ENCODE data around the gene PLEKHG1. TPM values are rescaled to one million over a fixed set of nuclear protein-coding genes. Genes with fewer than 3 reads are reported as not detected.

Gene PLEKHG1
- total RNA-seq, 1 donor from 2014 or later, result 42.2 TPM

DNA sequence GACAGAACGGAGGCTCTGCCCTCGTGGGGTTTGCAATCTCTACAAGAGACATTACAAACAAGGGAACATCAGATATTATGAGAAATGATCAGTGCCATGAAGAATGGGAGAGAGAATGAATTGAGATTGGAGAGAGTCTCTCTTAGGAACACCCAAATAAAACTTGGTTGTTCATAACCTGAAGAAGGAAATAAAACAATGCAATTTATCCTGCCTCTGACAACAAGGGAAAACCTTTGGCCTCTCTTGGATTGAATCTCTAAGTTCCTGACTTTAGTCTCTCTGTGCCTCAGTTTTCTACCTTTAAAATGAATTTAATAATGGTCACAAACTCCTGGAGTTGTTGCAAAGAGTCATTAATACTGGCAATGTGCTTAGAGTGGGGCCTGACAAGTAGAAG, 21.1 kb downstream of the PLEKHG1 start:
- TF ChIP-seq, protein P1, sequence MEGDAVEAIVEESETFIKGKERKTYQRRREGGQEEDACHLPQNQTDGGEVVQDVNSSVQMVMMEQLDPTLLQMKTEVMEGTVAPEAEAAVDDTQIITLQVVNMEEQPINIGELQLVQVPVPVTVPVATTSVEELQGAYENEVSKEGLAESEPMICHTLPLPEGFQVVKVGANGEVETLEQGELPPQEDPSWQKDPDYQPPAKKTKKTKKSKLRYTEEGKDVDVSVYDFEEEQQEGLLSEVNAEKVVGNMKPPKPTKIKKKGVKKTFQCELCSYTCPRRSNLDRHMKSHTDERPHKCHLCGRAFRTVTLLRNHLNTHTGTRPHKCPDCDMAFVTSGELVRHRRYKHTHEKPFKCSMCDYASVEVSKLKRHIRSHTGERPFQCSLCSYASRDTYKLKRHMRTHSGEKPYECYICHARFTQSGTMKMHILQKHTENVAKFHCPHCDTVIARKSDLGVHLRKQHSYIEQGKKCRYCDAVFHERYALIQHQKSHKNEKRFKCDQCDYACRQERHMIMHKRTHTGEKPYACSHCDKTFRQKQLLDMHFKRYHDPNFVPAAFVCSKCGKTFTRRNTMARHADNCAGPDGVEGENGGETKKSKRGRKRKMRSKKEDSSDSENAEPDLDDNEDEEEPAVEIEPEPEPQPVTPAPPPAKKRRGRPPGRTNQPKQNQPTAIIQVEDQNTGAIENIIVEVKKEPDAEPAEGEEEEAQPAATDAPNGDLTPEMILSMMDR (IDR thresholded peaks at IDR 0.05; ENCODE audit: unreplicated experiment), result no peak
- H3K36me3 Mint-ChIP-seq (ENCODE audit: insufficient read depth), result peaks cover 13% of the 10 kb centered on the region
- H3K4me1 Mint-ChIP-seq (ENCODE audit: low read depth), result peaks cover 43% of the 10 kb centered on the region
- no peak for DNase-seq (ENCODE audit: low spot score, unreplicated experiment)
- H3K27ac Mint-ChIP-seq, result peak overlapping the region; percentile 76
- no peaks in the 10 kb centered on the region for H3K27me3 Mint-ChIP-seq
- peaks cover 2% of the 10 kb centered on the region for H3K9me3 Mint-ChIP-seq (ENCODE audit: low read depth)
- H3K4me3 Mint-ChIP-seq (ENCODE audit: low read depth), result no peak overlapping the region

DNA sequence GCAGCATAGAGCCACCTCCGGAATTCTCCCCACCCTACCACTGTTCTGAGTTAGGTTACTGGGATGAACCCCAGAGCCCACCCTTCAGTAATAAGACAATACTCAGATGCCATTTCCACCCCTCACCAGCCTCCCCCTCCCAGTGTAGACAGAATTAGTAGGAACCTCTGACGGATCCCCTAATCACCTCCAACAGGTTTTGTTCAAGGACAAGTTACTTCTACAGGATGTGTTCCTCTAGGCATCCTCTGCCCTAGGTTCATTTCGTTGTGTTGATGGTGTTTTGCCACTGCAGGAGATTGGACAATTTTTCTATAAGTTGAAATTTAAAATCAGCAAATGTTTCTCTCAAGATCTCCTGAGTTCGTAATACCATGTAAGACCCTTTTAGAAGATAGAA, 22.8 kb downstream of the PLEKHG1 start:
- Mint-ChIP-seq H3K4me1 (ENCODE audit: low read depth) (peaks cover 44% of the 10 kb centered on the region), H3K9me3 (ENCODE audit: low read depth) (peaks cover 5% of the 10 kb centered on the region), H3K27ac (no peak overlapping the region), H3K27me3 (no peaks in the 10 kb centered on the region), H3K4me3 (ENCODE audit: low read depth) (no peak overlapping the region), H3K36me3 (ENCODE audit: insufficient read depth) (peaks cover 14% of the 10 kb centered on the region)
- TF ChIP-seq, protein P1 (IDR thresholded peaks at IDR 0.05; ENCODE audit: unreplicated experiment), result no peak
- DNase-seq (ENCODE audit: low spot score, unreplicated experiment), result no peak

DNA sequence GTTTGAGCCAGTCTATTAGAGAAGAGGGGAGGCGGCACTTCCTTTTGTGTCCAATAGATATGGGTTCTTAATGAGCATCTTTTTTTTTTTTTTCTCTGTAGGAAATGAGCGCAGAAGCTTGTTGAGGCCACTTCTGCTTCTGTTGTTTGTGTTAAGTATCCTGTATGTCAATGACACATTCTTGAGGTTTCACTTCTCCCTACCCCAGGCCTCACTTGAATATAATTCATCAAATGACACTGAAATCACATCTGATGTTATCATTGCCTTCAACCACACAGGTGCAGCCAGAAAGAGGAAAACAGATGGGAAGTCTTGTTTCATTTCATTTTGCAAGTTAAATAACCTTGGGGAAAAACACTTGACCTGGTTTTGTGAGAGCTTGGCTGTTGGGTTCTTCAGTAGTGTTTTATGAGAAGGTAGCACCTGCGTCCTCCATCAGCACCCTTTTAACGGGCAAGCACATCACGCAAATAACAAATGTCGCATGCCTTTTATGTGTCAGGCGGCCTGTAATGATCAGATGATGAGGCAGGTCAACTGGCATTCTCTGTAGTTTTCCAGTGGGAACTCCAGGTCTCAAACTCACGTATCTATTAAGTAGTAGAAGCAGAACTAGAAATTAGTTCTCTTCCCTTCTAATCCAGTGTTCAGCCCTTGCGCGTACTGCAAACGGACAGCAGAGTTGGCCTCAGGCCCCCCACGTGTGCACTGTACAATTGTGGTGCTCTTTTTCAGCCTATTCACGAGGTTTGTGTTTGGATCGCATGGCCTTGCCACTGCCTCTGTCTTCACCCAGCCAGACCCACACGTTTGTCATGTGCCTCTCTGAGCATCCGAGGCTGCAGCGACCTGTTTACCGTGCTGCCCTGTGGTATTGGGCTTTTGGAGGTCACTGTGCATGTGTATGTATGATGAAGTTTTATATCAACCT, 23.5 kb downstream of the PLEKHG1 start:
- no peak overlapping the region for H3K27ac Mint-ChIP-seq
- TF ChIP-seq, protein P1 (IDR thresholded peaks at IDR 0.05; ENCODE audit: unreplicated experiment), result no peak
- no peak for DNase-seq (ENCODE audit: low spot score, unreplicated experiment)
- H3K36me3 Mint-ChIP-seq (ENCODE audit: insufficient read depth), result peaks cover 14% of the 10 kb centered on the region
- no peak overlapping the region for H3K4me3 Mint-ChIP-seq (ENCODE audit: low read depth)
- peaks cover 45% of the 10 kb centered on the region for H3K4me1 Mint-ChIP-seq (ENCODE audit: low read depth)
- peaks cover 5% of the 10 kb centered on the region for H3K9me3 Mint-ChIP-seq (ENCODE audit: low read depth)
- no peaks in the 10 kb centered on the region for H3K27me3 Mint-ChIP-seq

DNA sequence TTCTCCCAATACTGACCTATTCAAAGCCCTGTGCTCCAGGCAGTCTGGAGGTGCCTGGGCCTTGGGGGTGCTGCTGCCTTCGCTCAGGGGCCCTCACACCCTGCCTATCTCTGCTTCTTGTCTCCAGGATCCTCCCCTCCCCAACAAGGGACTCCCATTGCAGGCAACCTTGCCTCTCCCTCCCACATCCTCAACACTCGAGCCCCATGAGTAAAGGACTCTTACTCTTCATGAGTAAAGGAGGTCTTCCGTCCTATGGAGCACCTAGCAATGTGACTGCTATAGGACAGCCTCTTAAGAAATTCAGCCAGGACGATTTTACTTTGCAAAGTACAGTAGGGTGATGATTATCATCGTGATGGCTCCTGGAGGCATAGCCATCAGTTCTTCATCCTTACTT, 24.5 kb downstream of the PLEKHG1 start:
- Mint-ChIP-seq H3K4me3 (ENCODE audit: low read depth) (no peak overlapping the region), H3K27me3 (no peaks in the 10 kb centered on the region), H3K27ac (peak overlapping the region; percentile 50), H3K36me3 (ENCODE audit: insufficient read depth) (peaks cover 14% of the 10 kb centered on the region), H3K4me1 (ENCODE audit: low read depth) (peaks cover 49% of the 10 kb centered on the region), H3K9me3 (ENCODE audit: low read depth) (peaks cover 5% of the 10 kb centered on the region)
- DNase-seq (ENCODE audit: low spot score, unreplicated experiment), result no peak
- TF ChIP-seq, protein P1 (IDR thresholded peaks at IDR 0.05; ENCODE audit: unreplicated experiment), result no peak

DNA sequence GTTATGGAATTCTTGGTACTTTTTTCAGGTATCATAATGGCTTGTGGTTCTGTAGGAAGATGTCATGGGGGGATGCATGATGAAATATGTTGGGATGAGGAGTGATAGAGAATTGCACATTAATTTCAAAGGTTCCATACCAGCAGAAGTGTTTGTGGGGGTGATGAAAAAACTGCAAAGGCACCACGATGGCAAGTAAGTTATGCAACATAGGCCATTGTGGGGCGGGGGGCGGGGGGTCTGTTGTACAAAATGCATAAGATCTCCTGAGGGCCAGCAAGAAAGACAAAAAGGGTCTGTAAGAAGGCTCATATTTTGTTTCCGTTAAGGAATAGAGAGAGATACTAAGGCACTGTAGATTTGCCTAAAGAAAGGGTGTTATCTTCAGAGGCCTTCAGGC, 26.2 kb downstream of the PLEKHG1 start:
- TF ChIP-seq, protein P1 (IDR thresholded peaks at IDR 0.05; ENCODE audit: unreplicated experiment), result no peak
- peaks cover 14% of the 10 kb centered on the region for H3K36me3 Mint-ChIP-seq (ENCODE audit: insufficient read depth)

More for the DNA sequence above, 26.2 kb downstream of the PLEKHG1 start:
- Mint-ChIP-seq H3K27me3 (no peaks in the 10 kb centered on the region), H3K9me3 (ENCODE audit: low read depth) (peaks cover 5% of the 10 kb centered on the region), H3K4me3 (ENCODE audit: low read depth) (no peak overlapping the region), H3K27ac (no peak overlapping the region), H3K4me1 (ENCODE audit: low read depth) (peaks cover 47% of the 10 kb centered on the region)
- DNase-seq (ENCODE audit: low spot score, unreplicated experiment), result no peak

Data from progenitor cell of endocrine pancreas (in vitro differentiated cells).